ENCODE data around the gene ATP11B. TPM values are rescaled to one million over a fixed set of nuclear protein-coding genes. Genes with fewer than 3 reads are reported as not detected.

Gene ATP11B
- total and polyA plus RNA-seq, 2 experiments from 2014 or later, result 19.8 to 60.5 TPM

DNA sequence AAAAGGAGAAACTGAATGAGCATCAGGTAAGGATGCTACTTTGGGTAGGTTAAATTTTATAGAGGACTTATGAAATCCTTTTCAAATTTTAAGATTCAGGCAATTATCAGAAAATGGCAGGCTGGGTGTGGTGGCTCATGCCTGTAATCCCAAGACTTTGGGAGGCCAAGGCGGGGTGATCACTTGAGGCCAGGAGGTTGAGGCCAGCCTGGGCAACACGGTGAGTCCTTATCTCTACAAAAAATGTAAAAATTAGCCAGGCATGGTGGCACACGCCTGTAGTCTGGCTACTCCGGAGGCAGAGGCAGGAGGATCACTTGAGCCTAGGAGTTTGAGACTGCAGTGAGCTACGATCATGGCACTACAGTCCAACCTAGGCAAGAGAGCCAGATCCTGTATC lies 163.9 kb downstream of the ATP11B start:
- 94% methylated on average over 5 of the region's 5 CpGs for WGBS (ENCODE audit: low lambda C conversion rate, missing lambda C conversion rate)
- no peaks in the 10 kb centered on the region for H3K4me1 ChIP-seq (ENCODE audit: insufficient read depth)
- DNase-seq (ENCODE audit: low spot score), result no peak
- peaks cover 4% of the 10 kb centered on the region for H3K79me2 ChIP-seq
- no peaks in the 10 kb centered on the region for H3K27me3 ChIP-seq
- no peak overlapping the region for H3K4me3 ChIP-seq
- no peak for TF ChIP-seq EZH2 (IDR thresholded peaks at IDR 0.05; ENCODE audit: borderline replicate concordance)
- no peak for TF ChIP-seq CTCF (IDR thresholded peaks at IDR 0.05; ENCODE audit: poor library complexity)
- no peak for TF ChIP-seq EZH2phosphoT487 (IDR thresholded peaks at IDR 0.05; ENCODE audit: low read depth, severe bottlenecking, unreplicated experiment)
- H3K4me2 ChIP-seq, result no peak overlapping the region
- H3K36me3 ChIP-seq (replicated peaks; ENCODE audit: insufficient read depth, low read depth), result no peaks in the 10 kb centered on the region
- no peaks in the 10 kb centered on the region for H3K9me2 ChIP-seq (replicated peaks; ENCODE audit: insufficient read depth)
- H2AFZ ChIP-seq, result no peak overlapping the region
- no peaks in the 10 kb centered on the region for H3K9me3 ChIP-seq (ENCODE audit: low read depth)
- no peak overlapping the region for H3K27ac ChIP-seq
- H4K20me1 ChIP-seq (ENCODE audit: insufficient read depth, poor library complexity, severe bottlenecking), result no peaks in the 10 kb centered on the region

- H4K20me1 ChIP-seq (ENCODE audit: insufficient read depth, poor library complexity, severe bottlenecking), result no peaks in the 10 kb centered on the region
- DNase-seq (ENCODE audit: low spot score), result no peak
- H3K36me3 ChIP-seq (replicated peaks; ENCODE audit: insufficient read depth, low read depth), result no peaks in the 10 kb centered on the region
- H2AFZ ChIP-seq, result no peak overlapping the region
- no peaks in the 10 kb centered on the region for H3K27me3 ChIP-seq
- no peaks in the 10 kb centered on the region for H3K9me3 ChIP-seq (ENCODE audit: low read depth)
- H3K4me2 ChIP-seq, result no peak overlapping the region
- no peak overlapping the region for H3K27ac ChIP-seq
- no peaks in the 10 kb centered on the region for H3K4me1 ChIP-seq (ENCODE audit: insufficient read depth)
- H3K4me3 ChIP-seq, result no peak overlapping the region
- H3K9me2 ChIP-seq (replicated peaks; ENCODE audit: insufficient read depth), result no peaks in the 10 kb centered on the region
- peaks cover 4% of the 10 kb centered on the region for H3K79me2 ChIP-seq
- 94% methylated on average over 4 of the region's 4 CpGs for WGBS (ENCODE audit: low lambda C conversion rate, missing lambda C conversion rate)
- TF ChIP-seq CTCF (IDR thresholded peaks at IDR 0.05; ENCODE audit: poor library complexity) (no peak), EZH2 (IDR thresholded peaks at IDR 0.05; ENCODE audit: borderline replicate concordance) (no peak), EZH2phosphoT487 (IDR thresholded peaks at IDR 0.05; ENCODE audit: low read depth, severe bottlenecking, unreplicated experiment) (no peak)
Observed at GRCh38 chr3:182957676-182958266, 164.5 kb downstream of the ATP11B start.

DNA sequence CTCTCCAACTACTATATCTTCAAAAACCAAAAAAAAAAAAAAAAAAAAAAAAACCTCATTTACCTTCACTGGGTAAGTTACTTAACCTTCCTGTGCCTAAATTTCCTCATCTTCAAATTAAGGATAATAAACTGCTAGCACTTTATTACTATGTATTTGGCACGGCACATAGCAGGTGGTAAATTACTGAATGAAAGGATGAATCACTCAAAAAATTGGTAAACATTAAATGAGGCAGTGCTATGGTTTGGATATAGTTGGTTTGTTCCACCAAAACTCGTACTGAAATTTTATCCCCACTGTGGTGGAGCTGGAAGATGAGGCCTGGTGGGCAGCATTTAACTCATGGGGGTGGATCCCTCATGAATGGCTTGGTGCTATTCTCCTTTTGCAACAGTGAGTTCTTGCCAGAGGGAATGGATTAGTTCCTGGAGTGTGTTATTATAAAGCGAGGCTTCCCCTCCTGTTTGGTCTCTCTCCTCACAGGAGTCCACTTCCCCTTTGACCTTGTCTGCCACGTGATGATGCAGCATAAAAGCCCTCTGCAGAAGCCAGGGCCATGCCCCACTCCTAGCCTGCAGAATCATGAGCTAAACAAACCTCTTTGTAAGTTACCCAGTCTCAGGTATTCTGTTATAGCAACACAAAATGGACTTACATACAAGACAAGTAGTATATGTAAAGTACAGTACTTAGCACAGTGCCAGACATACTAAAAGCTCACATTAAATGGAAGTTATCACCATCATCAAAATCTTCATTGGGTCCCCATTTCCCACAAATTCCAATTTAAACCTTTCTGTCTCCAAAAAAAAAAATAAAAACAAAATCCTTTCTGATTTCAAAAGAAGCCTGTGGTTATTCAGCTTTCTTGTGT lies 166.4 kb downstream of the ATP11B start:
- Histone ChIP-seq H3K4me3 (no peak overlapping the region), H3K9me3 (ENCODE audit: low read depth) (no peaks in the 10 kb centered on the region), H3K9me2 (replicated peaks; ENCODE audit: insufficient read depth) (no peaks in the 10 kb centered on the region), H3K4me1 (ENCODE audit: insufficient read depth) (no peaks in the 10 kb centered on the region), H4K20me1 (ENCODE audit: insufficient read depth, poor library complexity, severe bottlenecking) (peaks cover 2% of the 10 kb centered on the region), H3K27me3 (no peaks in the 10 kb centered on the region), H3K79me2 (peaks cover 5% of the 10 kb centered on the region), H3K27ac (no peak overlapping the region), H3K36me3 (replicated peaks; ENCODE audit: insufficient read depth, low read depth) (no peaks in the 10 kb centered on the region), H2AFZ (no peak overlapping the region), H3K4me2 (no peak overlapping the region)
- WGBS (ENCODE audit: low lambda C conversion rate, missing lambda C conversion rate), result 70% methylated on average over 4 of the region's 4 CpGs
- TF ChIP-seq EZH2phosphoT487 (IDR thresholded peaks at IDR 0.05; ENCODE audit: low read depth, severe bottlenecking, unreplicated experiment) (no peak), EZH2 (IDR thresholded peaks at IDR 0.05; ENCODE audit: borderline replicate concordance) (no peak), CTCF (IDR thresholded peaks at IDR 0.05; ENCODE audit: poor library complexity) (no peak)
- DNase-seq (ENCODE audit: low spot score), result no peak

Data from hepatocyte (in vitro differentiated cells).